Heart right ventricle (tissue), 16 donors: ENCODE data around the gene ZNF304. TPM values are rescaled to one million over a fixed set of nuclear protein-coding genes. Genes with fewer than 3 reads are reported as not detected.

ENCODE experiments used
- ATAC-seq, 8 donors: fragments of 200-7000 bp; cut with Tn5 transposase; one replicate each; pipeline ENCODE4 v1.9.1; 2020; ENCODE audit warnings: mild to moderate bottlenecking in 8 of 8, moderate library complexity in 8 of 8, moderate number of reproducible peaks in 1 of 8
- DNase-seq, 2 donors: peaks; one replicate each; pipeline ENCODE4 v3.0.0-alpha.2; 2020
- H3K27ac ChIP-seq, 10 donors: fragments of 200-600 bp; sonication (generic) in 2 of 10; one replicate each; pipeline versions ENCODE4 v1.5.0 to v1.8.0; 2020 to 2022; ENCODE audit warnings: mild to moderate bottlenecking in 3 of 10
- H3K27me3 ChIP-seq, 7 donors: fragments of 200-600 bp; one replicate each; pipeline ENCODE4 v1.8.0; 2021 to 2022; ENCODE audit warnings: mild to moderate bottlenecking in 2 of 7
- H3K36me3 ChIP-seq, 9 donors: fragments of 200-600 bp; sonication (generic) in 1 of 9; one replicate each; pipeline versions ENCODE4 v1.5.0 to v1.8.0; 2020 to 2022; ENCODE audit warnings: mild to moderate bottlenecking in 2 of 9
- H3K4me1 ChIP-seq, 9 donors: fragments of 200-600 bp; sonication (generic) in 1 of 9; one replicate each; pipeline versions ENCODE4 v1.5.0 to v1.8.0; 2020 to 2022; ENCODE audit warnings: mild to moderate bottlenecking in 4 of 9
- H3K4me3 ChIP-seq, 10 donors: fragments of 200-600 bp; sonication (generic) in 2 of 10; one replicate each; pipeline versions ENCODE4 v1.5.0 to v1.8.0; 2020 to 2022; ENCODE audit warnings: mild to moderate bottlenecking in 7 of 10, moderate library complexity in 2 of 10
- H3K9me3 ChIP-seq, 11 donors: fragments of 200-600 bp in 10 of 11; sonication (generic) in 2 of 11; one replicate each; pipeline versions ENCODE4 v1.5.0 to v1.8.0; 2013 to 2022; ENCODE audit warnings: mild to moderate bottlenecking in 2 of 11, control low read depth in 1 of 11, moderate library complexity in 1 of 11
- CTCF ChIP-seq, 9 donors: fragments of 200-600 bp; sonication (generic) in 2 of 9; IDR thresholded peaks; one replicate each; pipeline versions ENCODE4 v1.5.0 to v1.8.0; 2021 to 2022; ENCODE audit warnings: antibody characterized with exemption in 9 of 9, mild to moderate bottlenecking in 5 of 9, moderate library complexity in 1 of 9
- WGBS, 2 donors: extraction: QIAGEN DNeasy Blood & Tissue Kit; methylation state at CpG; one replicate each; pipeline ENCODE4 v1.1.7; 2013; ENCODE audit warnings: inconsistent platforms in 1 of 2; 5-methylcytosine and 5-hydroxymethylcytosine counted together
- intact Hi-C, 10 donors: fragments of 100-400 bp; cut with DNase I; formaldehyde crosslinking; loops; one replicate each; pipeline versions ENCODE4 v1.11.1 to v1.14.2; 2022
- long read RNA-seq, 3 donors: library from polyadenylated mRNA; unstranded; transcript quantifications; one replicate each; pipeline ENCODE4 v2.0.0, GENCODE V29; 2020 to 2021
- polyA plus RNA-seq, 2 donors: library from polyadenylated mRNA; stranded (reverse); fragments of 200-250 nt; gene quantifications; one replicate each; pipeline ENCODE4 v1.2.3, GENCODE V29; 2013
- total RNA-seq, 10 donors: library from RNA; stranded (reverse); fragmentation: NEBNext Ultra II Directional in 3 of 10; extraction: Animal tissue kit (Norgen Biotek cat#: 25700) in 3 of 10; gene quantifications; one replicate each; pipeline versions ENCODE4 v1.2.1 to v1.2.4, GENCODE V29; 2021 to 2023
- donor health status: Arrhythmogenic right ventricular cardiomyopathy.
- donor health status: ischemic (EF 13 %, LVEDD 7.1; RV severe dilation, severe dysfunction).
- donor health status: healthy with polysubstance abuse.
- donor health status: DM: no; HTN: yes; CAD: no.
- donor health status: DM: no; HTN: no; CAD: no.
- donor health status: ischemic (EF 25% LVEDD 6.9; RV normal size, moderate dysfunction).
- donor health status: ischemic (EF 25% LVEDD 5.7; RV mildly dilated, moderate dysfunction).
- donor health status: healthy.
- donor health status: DM: yes; HTN: yes; CAD: no.
- donor health status: Ischemic cardiomyopathy.
- donor health status: ischemic (EF 35%, LVEDD 5.7; RV mildly dilated, moderate dysfunction).
- donor health status: nonischemic (EF 11% LVEDD 7.7; RV severe dilation, severe dysfunction).
- donor health status: DM: yes; HTN: yes; CAD: no.
- donor health status: PGD.
- donor health status: ischemic (EF 29% LVEDD 5.4; RV normal size, mild dysfunction).
- donor health status: nonischemic (EF 23%, LVEDD 6.1; RV moderate dilation, normal function).

The ZNF304 gene
- 10 to 100 TPM in 8 of 10 donors, 1 to 10 TPM in 2; 8.0 to 15.7 (median 11.4) TPM for total RNA-seq
- 1 to 10 TPM; 3.4 to 3.7 TPM for polyA plus RNA-seq
- long read RNA-seq, donor 1, full-length matches to known transcripts: 7 of 7 reads
- long read RNA-seq, donor 1, partial matches to known transcripts: 0 of 7 reads
- long read RNA-seq, donor 1, other reads (novel, unspliced or antisense): 0 of 7 reads
- long read RNA-seq, donor 2, full-length matches to known transcripts: 6 of 7 reads
- long read RNA-seq, donor 2, partial matches to known transcripts: 0 of 7 reads
- long read RNA-seq, donor 2, other reads (novel, unspliced or antisense): 1 of 7 reads
- long read RNA-seq, donor 3, full-length matches to known transcripts: 26 of 31 reads
- long read RNA-seq, donor 3, partial matches to known transcripts: 0 of 31 reads
- long read RNA-seq, donor 3, other reads (novel, unspliced or antisense): 5 of 31 reads

- peak within 1 kb of the TSS; percentile 45 to 94 (median 90) for H3K27ac ChIP-seq
- TF ChIP-seq CTCF (IDR thresholded peaks at IDR 0.05): no peak
- peak within 1 kb of the TSS; percentile 77 to 100 (median 92) for H3K4me3 ChIP-seq
- 1% methylated on average over 57 of the region's 57 CpGs for whole genome bisulfite sequencing, 2 donors
- peak; percentile 96 to 100 (median 99) for ATAC-seq
- H3K27me3 ChIP-seq: no peaks in the 10 kb centered on the region
- peaks cover 0 to 45% (median 25%) of the 10 kb centered on the region in 9 donors for H3K4me1 ChIP-seq
- intact Hi-C loops: loop anchor here in 4 of 10 donors (1.0 to 5.0 kb wide), 4 partner anchors 12 to 111 kb away; partner anchors contain the start of genes ZNF460 (in 2 of the 4), ZNF805 (in 2 of the 4), TRAPPC2B (in 1 of the 4) and ZNF547 (in 1 of the 4)
- H3K36me3 ChIP-seq: peaks cover 0 to 38% (median 23%) of the 10 kb centered on the region in 9 donors
- H3K9me3 ChIP-seq: peaks cover 0 to 31% (median 0%) of the 10 kb centered on the region in 11 donors
- peak; percentile 93 to 96 for DNase-seq
These were observed at the start of gene ZNF304 for GRCh38 chr19:57350877-57351805. Gene ZNF304 (plus strand): TSS chr19:57351271. CDS start chr19:57351665, 394 bp downstream.

GRCh38 chr19:57302020-57302465 lies 49.0 kb upstream of the ZNF304 start:
- intact Hi-C loops: no loop called here
- DNase-seq (no peak), ATAC-seq (peak; percentile 23 to 89 (median 61))
- Histone ChIP-seq H3K4me3 (no peak overlapping the region), H3K27me3 (no peaks in the 10 kb centered on the region), H3K4me1 (peaks cover 0 to 28% (median 13%) of the 10 kb centered on the region in 9 donors), H3K36me3 (peaks cover 0 to 79% (median 12%) of the 10 kb centered on the region in 9 donors), H3K27ac (peak overlapping the region in 3 of 10 donors; percentile 1 to 21 (median 9)), H3K9me3 (no peaks in the 10 kb centered on the region)
- WGBS, 2 donors: 83 to 85% methylated on average over 1 of the region's 1 CpG
- no peak for TF ChIP-seq CTCF (IDR thresholded peaks at IDR 0.05)

- Histone ChIP-seq H3K27me3 (no peaks in the 10 kb centered on the region), H3K9me3 (no peaks in the 10 kb centered on the region), H3K4me3 (no peak overlapping the region), H3K4me1 (peaks cover 0 to 22% (median 13%) of the 10 kb centered on the region in 9 donors), H3K36me3 (peaks cover 0 to 71% (median 12%) of the 10 kb centered on the region in 9 donors), H3K27ac (no peak overlapping the region)
- ATAC-seq (peak in 4 of 8 donors; percentile 25 to 56 (median 27)), DNase-seq (no peak)
- no peak for TF ChIP-seq CTCF (IDR thresholded peaks at IDR 0.05)
- 79 to 96% methylated on average over 7 of the region's 7 CpGs for WGBS, 2 donors
- intact Hi-C loops: no loop called here
These were observed 48.2 kb upstream of the ZNF304 start for GRCh38 chr19:57302727-57303401.
